ENCODE results near the gene TTI1.

Gene TTI1

DNA sequence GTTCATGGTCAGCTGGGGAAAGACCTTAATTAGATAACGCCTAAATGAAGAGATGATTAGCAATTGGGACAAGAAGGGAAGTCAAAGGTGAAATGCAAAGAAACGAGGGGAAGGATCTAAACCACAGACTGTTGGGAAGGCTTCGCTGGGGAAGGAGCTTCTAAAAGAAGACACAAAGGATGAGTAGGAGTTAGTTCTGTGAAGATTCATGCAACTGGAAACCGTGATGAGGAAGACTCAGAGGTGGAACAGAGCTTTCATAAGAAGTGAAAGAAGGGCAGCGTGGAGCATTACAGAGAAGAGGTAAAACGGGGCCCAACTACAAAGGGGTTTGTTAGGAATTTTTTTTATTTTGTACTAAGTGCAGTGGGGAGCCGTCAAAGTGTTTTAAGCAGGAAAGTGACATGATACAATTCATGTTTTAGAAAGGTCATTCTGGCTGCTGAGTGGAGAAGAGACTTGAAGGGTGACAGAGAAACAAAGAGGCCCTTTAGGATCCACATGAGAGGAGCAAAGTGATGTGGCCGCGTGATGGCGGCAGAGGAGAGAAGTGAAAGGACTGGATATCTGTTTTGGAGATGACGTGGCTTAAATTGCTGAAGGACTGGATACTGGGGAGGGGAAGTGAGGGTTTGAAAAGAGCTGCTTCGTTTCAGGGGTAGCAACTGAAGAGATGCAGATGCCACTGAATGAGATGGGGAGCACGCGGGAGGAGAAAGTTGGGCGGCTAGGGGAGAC, 33.6 kb downstream of the TTI1 start:
- DNase-seq (ENCODE audit: extremely low spot score) = no peak
- CTCF ChIA-PET = no interaction called here
- POLR2A ChIA-PET = no interaction called here
- no peak for TF ChIP-seq CTBP1 (IDR thresholded peaks at IDR 0.05; ENCODE audit: borderline replicate concordance)
- TF ChIP-seq SP1 (IDR thresholded peaks at IDR 0.05) = no peak
- TF ChIP-seq TARDBP (IDR thresholded peaks at IDR 0.05) = no peak
- TF ChIP-seq HDGF (IDR thresholded peaks at IDR 0.05; ENCODE audit: borderline replicate concordance) = no peak
- TF ChIP-seq NFRKB (IDR thresholded peaks at IDR 0.05) = no peak
- TF ChIP-seq ZNF384 (IDR thresholded peaks at IDR 0.05) = no peak
- no peak for TF ChIP-seq FOXA1 (IDR thresholded peaks at IDR 0.05)
- TF ChIP-seq L3MBTL2 (conservative IDR thresholded peaks at IDR 0.05) = no peak
- no peak for TF ChIP-seq ELF4 (IDR thresholded peaks at IDR 0.05)
- no peak for TF ChIP-seq BHLHE40 (IDR thresholded peaks at IDR 0.05; ENCODE audit: borderline replicate concordance)
- TF ChIP-seq ARNT (IDR thresholded peaks at IDR 0.05) = no peak
- TF ChIP-seq FOXM1 (IDR thresholded peaks at IDR 0.05; ENCODE audit: borderline replicate concordance) = no peak

DNA sequence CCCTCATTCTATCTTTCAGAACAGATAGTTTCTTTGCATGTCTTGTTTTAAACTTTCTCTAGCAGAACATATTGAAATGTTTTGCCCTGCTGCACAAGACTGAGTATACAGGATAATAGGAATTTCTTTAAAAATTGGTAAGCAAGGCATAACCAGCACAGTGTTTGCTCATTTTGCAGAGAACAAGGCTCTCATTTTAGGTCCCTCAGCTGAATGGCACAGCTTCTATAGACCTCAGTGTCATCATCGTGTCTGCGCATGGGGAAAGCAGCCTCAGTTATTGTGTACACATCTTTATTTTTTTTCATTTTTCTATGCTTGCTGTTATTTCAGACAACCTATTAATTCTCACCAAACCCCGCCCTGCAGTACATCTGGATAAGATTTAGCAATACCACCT, 35.7 kb downstream of the TTI1 start:
- DNase-seq (ENCODE audit: extremely low spot score) = no peak
- ChIA-PET CTCF (interaction anchor here (0.6 kb wide), 1 partner anchor 801 kb away, joined by 3 read pairs; no protein-coding TSS in a partner anchor), POLR2A (no interaction called here)
- TF ChIP-seq FOXK2 (IDR thresholded peaks at IDR 0.05) (no peak), SUZ12 (IDR thresholded peaks at IDR 0.05) (no peak), FOXM1 (IDR thresholded peaks at IDR 0.05; ENCODE audit: borderline replicate concordance) (no peak), FOXA1 (IDR thresholded peaks at IDR 0.05) (no peak), ZNF384 (IDR thresholded peaks at IDR 0.05) (no peak), TARDBP (IDR thresholded peaks at IDR 0.05) (no peak), NFRKB (IDR thresholded peaks at IDR 0.05) (no peak), L3MBTL2 (conservative IDR thresholded peaks at IDR 0.05) (no peak), ARNT (IDR thresholded peaks at IDR 0.05) (no peak), HDGF (IDR thresholded peaks at IDR 0.05; ENCODE audit: borderline replicate concordance) (no peak), SP1 (IDR thresholded peaks at IDR 0.05) (no peak), ELF4 (IDR thresholded peaks at IDR 0.05) (no peak)
- TF ChIP-seq, protein P1, sequence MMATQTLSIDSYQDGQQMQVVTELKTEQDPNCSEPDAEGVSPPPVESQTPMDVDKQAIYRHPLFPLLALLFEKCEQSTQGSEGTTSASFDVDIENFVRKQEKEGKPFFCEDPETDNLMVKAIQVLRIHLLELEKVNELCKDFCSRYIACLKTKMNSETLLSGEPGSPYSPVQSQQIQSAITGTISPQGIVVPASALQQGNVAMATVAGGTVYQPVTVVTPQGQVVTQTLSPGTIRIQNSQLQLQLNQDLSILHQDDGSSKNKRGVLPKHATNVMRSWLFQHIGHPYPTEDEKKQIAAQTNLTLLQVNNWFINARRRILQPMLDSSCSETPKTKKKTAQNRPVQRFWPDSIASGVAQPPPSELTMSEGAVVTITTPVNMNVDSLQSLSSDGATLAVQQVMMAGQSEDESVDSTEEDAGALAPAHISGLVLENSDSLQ (IDR thresholded peaks at IDR 0.05) = no peak

DNA sequence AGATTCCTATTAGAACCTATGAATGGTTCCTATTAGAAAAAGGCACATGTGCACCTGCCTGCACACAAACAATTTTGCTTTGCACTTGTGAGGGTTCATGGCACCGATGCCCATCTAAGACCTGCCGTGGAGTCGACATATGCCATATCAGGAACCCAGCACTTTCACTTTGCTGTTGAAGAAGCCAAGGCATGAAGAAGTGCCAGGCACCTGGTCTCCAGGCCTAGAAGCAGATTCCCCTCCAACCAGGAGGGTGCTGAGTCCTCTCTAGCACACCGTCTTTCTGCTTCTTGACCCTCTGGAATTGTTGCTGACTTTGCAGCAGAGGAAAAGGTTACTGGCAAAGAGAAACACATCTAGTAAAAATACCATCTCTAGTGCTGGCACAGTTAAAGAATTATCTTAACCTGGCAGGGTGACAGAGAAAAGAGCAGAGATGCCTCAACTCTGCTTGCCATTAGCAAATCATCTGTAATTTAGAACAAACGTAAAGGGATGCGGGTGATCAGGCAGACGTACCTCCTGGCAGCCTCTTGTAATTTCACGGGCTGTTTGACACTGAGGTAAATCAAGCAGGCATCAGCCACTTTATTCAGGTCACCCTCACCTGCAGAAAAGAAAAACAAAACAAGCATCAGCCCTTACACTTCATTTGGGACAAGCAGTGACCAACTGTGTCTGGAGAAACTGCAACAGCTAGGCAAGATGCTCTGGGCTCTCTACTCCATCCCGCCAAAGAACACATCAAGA, 37.2 kb downstream of the TTI1 start:
- POLR2A ChIA-PET = interaction anchor here (1.1 kb wide), 1 partner anchor 37 kb away, joined by 3 read pairs; the partner anchor contains the start of genes RPRD1B and TTI1
- CTCF ChIA-PET = no interaction called here
- no peak for DNase-seq (ENCODE audit: extremely low spot score)
- TF ChIP-seq L3MBTL2 (conservative IDR thresholded peaks at IDR 0.05) (no peak), ZNF384 (IDR thresholded peaks at IDR 0.05) (no peak), FOXM1 (IDR thresholded peaks at IDR 0.05; ENCODE audit: borderline replicate concordance) (no peak), ARNT (IDR thresholded peaks at IDR 0.05) (no peak), SP1 (IDR thresholded peaks at IDR 0.05) (no peak), CTBP1 (IDR thresholded peaks at IDR 0.05; ENCODE audit: borderline replicate concordance) (no peak), TARDBP (IDR thresholded peaks at IDR 0.05) (no peak), SUZ12 (IDR thresholded peaks at IDR 0.05) (no peak), FOXA1 (IDR thresholded peaks at IDR 0.05) (no peak), LEF1 (IDR thresholded peaks at IDR 0.05; ENCODE audit: borderline replicate concordance) (no peak), NFRKB (IDR thresholded peaks at IDR 0.05) (no peak), FOXK2 (IDR thresholded peaks at IDR 0.05) (no peak), HDGF (IDR thresholded peaks at IDR 0.05; ENCODE audit: borderline replicate concordance) (no peak), BHLHE40 (IDR thresholded peaks at IDR 0.05; ENCODE audit: borderline replicate concordance) (no peak), ELF4 (IDR thresholded peaks at IDR 0.05) (no peak)
- TF ChIP-seq, protein P1 (IDR thresholded peaks at IDR 0.05) = no peak

DNA sequence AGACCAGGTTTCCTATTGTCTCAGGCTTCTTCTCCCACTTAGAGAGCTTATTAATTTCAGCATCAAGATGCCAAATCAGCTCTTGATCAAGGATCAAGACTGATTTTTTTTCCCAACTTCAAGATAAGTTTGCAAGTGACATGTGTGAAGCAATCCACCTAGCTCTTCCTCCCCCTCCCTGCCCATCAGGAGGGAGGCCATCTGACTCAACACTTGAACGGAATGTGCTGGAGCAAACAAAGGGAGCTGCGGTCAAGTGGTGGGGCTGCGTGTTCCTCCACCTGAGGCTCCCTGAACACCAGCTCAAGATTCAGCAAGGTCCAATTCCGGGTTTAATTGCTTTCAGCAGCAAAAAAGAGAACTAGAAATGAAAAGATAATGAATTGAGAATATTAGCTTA, 38.7 kb downstream of the TTI1 start:
- ChIA-PET POLR2A (interaction anchor here (1.4 kb wide), 1 partner anchor 17 kb away, joined by 3 read pairs; no protein-coding TSS in a partner anchor), CTCF (interaction anchor here (0.6 to 2.3 kb wide), 2 partner anchors 11 to 745 kb away, joined by 4 to 6 read pairs; no protein-coding TSS in a partner anchor)
- DNase-seq (ENCODE audit: extremely low spot score) = no peak
- TF ChIP-seq, protein P1 (IDR thresholded peaks at IDR 0.05) = no peak
- TF ChIP-seq TARDBP (IDR thresholded peaks at IDR 0.05) (no peak), BHLHE40 (IDR thresholded peaks at IDR 0.05; ENCODE audit: borderline replicate concordance) (no peak), SP1 (IDR thresholded peaks at IDR 0.05) (no peak), FOXA1 (IDR thresholded peaks at IDR 0.05) (no peak)

DNA sequence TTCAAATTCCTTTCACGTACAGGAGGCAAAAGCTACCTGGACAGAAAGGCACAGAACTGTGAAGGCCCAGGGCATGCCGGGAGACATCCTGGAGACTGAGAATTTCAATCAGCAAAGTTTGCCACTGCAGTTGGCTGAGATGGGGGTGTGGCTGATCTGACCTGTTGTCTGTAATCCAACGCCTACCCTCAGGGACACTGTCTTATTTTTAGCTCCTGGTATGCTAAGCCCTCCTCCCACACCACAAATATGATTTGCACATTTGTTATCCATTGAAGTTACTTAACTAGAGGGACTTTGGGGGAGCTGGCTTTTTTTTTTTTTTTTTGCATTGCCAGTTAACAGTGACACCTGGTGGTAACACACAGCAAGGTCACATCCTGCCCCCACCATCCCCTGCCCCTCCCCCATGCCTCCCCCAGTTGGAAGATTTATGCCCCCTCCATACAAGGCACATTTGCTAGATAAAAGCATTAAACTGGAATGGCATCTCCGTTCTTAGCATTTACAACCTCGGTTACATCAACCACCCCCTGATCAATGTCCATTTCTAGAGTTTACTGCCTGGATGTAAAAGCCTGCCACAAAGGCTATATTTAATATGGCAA, 40.4 kb downstream of the TTI1 start:
- ChIA-PET CTCF (interaction anchor here (0.9 to 2.3 kb wide), 2 partner anchors 13 to 78 kb away, joined by 3 to 6 read pairs; no protein-coding TSS in a partner anchor), POLR2A (no interaction called here)
- TF ChIP-seq TARDBP (IDR thresholded peaks at IDR 0.05) (no peak), LEF1 (IDR thresholded peaks at IDR 0.05; ENCODE audit: borderline replicate concordance) (no peak), FOXA1 (IDR thresholded peaks at IDR 0.05) (no peak), ARNT (IDR thresholded peaks at IDR 0.05) (no peak), ZNF384 (IDR thresholded peaks at IDR 0.05) (peak; percentile 94), ELF4 (IDR thresholded peaks at IDR 0.05) (no peak)
- TF ChIP-seq, protein P1 (IDR thresholded peaks at IDR 0.05) = no peak
- peak; percentile 59 for DNase-seq (ENCODE audit: extremely low spot score)

Data from HEK293T (cell line).